Suprapubic skin (tissue), 3 donors: Measurements from ENCODE around the gene HP.

ENCODE experiments used
- POLR2A ChIP-seq, 2 donors: fragments of 450-650 bp; IDR thresholded peaks; one replicate each; pipeline ENCODE4 v1.6.1; 2017; ENCODE audit warnings: antibody characterized with exemption in 2 of 2, mild to moderate bottlenecking in 2 of 2, moderate library complexity in 2 of 2
- TF ChIP-seq, protein P1 (sequence below), 2 donors: fragments of 200-600 bp in 1 of 2; fragments of 450-650 bp in 1 of 2; sonication (generic) in 1 of 2; IDR thresholded peaks; one replicate each; pipeline ENCODE4 v1.5.1; 2016 to 2019; ENCODE audit warnings: antibody characterized with exemption in 2 of 2, mild to moderate bottlenecking in 1 of 2, moderate library complexity in 1 of 2

DNA sequence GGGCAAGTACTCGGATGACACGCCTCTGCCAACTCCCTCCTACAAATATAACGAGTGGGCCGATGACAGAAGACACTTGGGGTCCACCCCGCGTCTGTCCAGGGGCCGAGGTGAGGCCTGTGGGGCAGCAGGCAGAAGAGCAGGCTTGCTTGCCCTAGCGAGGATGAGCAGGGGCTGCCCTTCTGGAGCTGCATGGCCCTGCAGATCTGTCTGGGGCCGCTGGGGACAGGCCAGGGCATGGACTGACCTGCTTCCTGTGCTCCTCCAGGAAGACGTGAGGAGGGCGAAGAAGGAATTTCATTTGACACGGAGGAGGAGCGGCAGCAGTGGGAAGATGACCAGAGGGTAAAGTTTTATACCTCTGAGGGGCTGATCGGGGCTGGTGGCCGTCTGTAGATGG is 44.6 kb downstream of the HP start:
- TF ChIP-seq, protein P1, sequence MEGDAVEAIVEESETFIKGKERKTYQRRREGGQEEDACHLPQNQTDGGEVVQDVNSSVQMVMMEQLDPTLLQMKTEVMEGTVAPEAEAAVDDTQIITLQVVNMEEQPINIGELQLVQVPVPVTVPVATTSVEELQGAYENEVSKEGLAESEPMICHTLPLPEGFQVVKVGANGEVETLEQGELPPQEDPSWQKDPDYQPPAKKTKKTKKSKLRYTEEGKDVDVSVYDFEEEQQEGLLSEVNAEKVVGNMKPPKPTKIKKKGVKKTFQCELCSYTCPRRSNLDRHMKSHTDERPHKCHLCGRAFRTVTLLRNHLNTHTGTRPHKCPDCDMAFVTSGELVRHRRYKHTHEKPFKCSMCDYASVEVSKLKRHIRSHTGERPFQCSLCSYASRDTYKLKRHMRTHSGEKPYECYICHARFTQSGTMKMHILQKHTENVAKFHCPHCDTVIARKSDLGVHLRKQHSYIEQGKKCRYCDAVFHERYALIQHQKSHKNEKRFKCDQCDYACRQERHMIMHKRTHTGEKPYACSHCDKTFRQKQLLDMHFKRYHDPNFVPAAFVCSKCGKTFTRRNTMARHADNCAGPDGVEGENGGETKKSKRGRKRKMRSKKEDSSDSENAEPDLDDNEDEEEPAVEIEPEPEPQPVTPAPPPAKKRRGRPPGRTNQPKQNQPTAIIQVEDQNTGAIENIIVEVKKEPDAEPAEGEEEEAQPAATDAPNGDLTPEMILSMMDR (IDR thresholded peaks at IDR 0.05): no peak
- TF ChIP-seq POLR2A (IDR thresholded peaks at IDR 0.05): no peak
